ENCODE data around the gene NLGN3.
A peak's percentile ranks its signal among the peaks of the same experiment; 100 is the strongest.

GRCh38 chrX:71118032-71118984 is 26.3 kb upstream of the NLGN3 start, which contains the start of gene MED12:
- TF ChIP-seq POLR2A (IDR thresholded peaks at IDR 0.05) (peak in 1 of 2 donors; percentile 44), CTCF (IDR thresholded peaks at IDR 0.05) (no peak)

All from tibial nerve (tissue), 3 donors.